ENCODE data around the gene GNPTAB. TPM values are rescaled to one million over a fixed set of nuclear protein-coding genes. Genes with fewer than 3 reads are reported as not detected.
A peak's percentile ranks its signal among the peaks of the same experiment; 100 is the strongest.

The GNPTAB gene
- polyA plus RNA-seq, 4 donors: 29.1 to 38.5 (median 36.8) TPM

DNA sequence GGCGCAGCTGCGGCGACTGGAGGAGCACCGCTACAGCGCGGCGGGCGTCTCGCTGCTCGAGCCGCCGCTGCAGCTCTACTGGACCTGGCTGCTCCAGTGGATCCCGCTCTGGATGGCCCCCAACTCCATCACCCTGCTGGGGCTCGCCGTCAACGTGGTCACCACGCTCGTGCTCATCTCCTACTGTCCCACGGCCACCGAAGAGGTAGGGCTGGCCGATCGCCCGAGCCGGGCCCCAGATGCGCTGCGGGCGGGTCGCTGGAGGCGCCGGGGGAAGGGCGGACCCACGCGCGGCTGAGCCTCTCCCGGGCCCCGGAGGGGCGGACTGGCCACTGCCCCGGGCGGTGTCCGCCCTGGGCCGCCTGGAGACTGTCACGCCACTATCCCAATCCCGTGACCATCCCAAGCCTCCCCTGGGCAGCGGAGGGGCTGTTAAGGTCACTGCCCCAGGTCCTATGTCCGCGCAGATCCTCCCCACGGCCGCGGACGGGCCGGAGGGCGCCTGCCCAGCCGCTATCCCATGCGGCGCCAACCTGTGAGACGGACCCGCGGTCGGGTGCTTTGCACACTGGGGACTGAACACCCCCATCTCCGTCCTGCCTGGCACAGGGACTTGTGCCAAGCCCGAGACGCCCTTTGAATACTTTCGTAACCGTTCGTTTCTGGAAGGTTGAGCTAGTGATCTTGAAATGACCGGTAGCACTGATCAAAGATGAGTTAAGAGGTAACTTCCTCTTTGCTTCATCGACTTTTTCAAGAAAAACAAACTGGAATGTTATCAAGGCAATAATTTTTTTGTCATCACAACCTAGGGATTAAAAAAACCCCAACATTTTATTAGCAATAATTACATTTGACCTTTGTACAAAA lies 132.6 kb downstream of the GNPTAB start:
- peak in 1 of 4 donors; percentile 27 for DNase-seq (ENCODE audit: low read depth in 4 of 4, low spot score in 3 of 4)

DNA sequence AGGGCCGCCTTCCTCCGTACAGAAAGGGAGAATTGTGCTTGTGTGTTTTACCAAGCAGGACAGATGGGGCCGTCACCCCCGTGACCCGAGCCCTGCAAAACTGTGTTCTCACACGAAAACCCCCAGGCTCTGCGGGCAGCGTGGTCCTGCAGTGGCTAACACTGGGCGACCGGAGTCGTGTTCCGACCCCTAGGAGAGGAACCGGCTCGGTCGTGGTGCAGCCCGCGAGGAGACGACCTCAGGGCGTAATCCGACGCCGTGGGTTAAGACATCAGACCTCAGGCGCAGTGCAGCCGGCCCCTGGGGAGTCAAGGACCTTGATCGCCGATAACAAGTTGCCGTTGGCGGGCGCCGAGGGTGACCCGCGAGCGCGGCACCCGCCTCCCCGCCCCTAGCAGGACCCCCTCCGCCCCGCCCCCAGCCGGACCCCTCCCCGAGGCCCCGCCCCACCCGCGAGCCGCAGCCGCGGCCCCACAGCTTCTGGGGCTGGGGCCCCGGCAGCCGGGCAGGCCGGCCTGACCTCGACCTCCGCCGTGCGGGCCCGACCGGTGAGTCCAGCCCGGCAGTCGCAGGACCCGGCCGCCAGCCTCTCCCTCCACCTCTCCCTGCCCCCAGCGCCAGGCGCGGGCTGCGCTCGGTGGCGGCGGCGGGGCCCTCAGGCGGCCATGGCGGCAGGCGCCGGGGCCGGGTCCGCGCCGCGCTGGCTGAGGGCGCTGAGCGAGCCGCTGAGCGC lies 133.4 kb downstream of the GNPTAB start, which contains the start of gene CHPT1:
Gene CHPT1, plus strand, starts transcription at position 444 of the 733 bp plus-strand sequence. Its CDS starts 222 bp downstream, at position 666.
- peak in 3 of 4 donors; percentile 32 to 33 (median 33) for DNase-seq (ENCODE audit: low read depth in 4 of 4, low spot score in 3 of 4)

GRCh38 chr12:101696251-101697196 lies 134.2 kb downstream of the GNPTAB start:
- DNase-seq (ENCODE audit: low read depth in 4 of 4, low spot score in 3 of 4): no peak

DNA sequence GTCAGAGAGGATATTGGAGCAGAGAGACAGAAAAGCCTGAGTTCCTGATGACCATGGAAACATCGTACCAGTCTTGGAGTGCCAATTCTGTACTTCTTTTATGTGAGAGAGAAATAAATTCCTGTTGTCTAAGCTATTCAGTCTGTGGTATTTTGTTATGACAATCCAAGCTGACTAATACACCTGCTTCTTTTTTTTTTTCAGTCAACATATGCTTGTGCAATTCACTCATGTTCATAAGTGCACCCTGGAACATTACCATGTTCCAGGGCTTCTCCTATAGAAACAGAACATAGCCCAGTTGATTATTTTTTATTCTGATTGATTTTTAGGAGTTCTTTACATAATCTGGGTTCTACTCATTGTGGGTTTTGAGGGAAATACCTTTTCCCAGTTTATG lies 135.1 kb downstream of the GNPTAB start:
- no peak for DNase-seq (ENCODE audit: low read depth in 4 of 4, low spot score in 3 of 4)

Other genes starting within 250 kb of the GNPTAB start
- under 1 TPM in 2 of 4 donors, not detected in 2; 0.11 to 0.21 TPM for gene MYBPC1, start 236.0 kb downstream of the GNPTAB start, polyA plus RNA-seq (ENCODE audit: insufficient read length in 4 of 4)
- 10 to 100 TPM; 37.9 to 60.6 (median 45.3) TPM for gene CHPT1, start 133.3 kb downstream of the GNPTAB start, polyA plus RNA-seq (ENCODE audit: insufficient read length in 4 of 4)
- gene SYCP3, start 91.5 kb downstream of the GNPTAB start, polyA plus RNA-seq (ENCODE audit: insufficient read length in 4 of 4): 1 to 10 TPM in 3 of 4 donors, under 1 TPM in 1; 0.21 to 2.0 (median 1.3) TPM
- gene DRAM1, start 46.6 kb upstream of the GNPTAB start, polyA plus RNA-seq (ENCODE audit: insufficient read length in 4 of 4): 10 to 100 TPM; 13.4 to 20.8 (median 20.2) TPM
- 10 to 100 TPM; 51.3 to 63.8 (median 56.9) TPM for gene WASHC3, start 231.0 kb upstream of the GNPTAB start, polyA plus RNA-seq (ENCODE audit: insufficient read length in 4 of 4)